Fibroblast of pulmonary artery (primary cell): ENCODE data around the gene ADAP1.

Source experiments
- DNase-seq: peaks from one replicate; pipeline ENCODE4 v3.0.0-alpha.2; 2010; ENCODE audit warnings: low read depth
- H3K4me3 ChIP-seq: replicated peaks from 2 replicates; pipeline ENCODE4 v1.5.1; 2011; ENCODE audit warnings: low read depth, mild to moderate bottlenecking, control low read depth, low read length, moderate library complexity
- TF ChIP-seq, protein P1 (sequence below): IDR thresholded peaks from 2 replicates; pipeline ENCODE4 v1.5.1; 2011; ENCODE audit warnings: mild to moderate bottlenecking, control low read depth, low read length, inconsistent platforms; ENCODE audit errors: missing control alignments

ADAP1 gene

DNA sequence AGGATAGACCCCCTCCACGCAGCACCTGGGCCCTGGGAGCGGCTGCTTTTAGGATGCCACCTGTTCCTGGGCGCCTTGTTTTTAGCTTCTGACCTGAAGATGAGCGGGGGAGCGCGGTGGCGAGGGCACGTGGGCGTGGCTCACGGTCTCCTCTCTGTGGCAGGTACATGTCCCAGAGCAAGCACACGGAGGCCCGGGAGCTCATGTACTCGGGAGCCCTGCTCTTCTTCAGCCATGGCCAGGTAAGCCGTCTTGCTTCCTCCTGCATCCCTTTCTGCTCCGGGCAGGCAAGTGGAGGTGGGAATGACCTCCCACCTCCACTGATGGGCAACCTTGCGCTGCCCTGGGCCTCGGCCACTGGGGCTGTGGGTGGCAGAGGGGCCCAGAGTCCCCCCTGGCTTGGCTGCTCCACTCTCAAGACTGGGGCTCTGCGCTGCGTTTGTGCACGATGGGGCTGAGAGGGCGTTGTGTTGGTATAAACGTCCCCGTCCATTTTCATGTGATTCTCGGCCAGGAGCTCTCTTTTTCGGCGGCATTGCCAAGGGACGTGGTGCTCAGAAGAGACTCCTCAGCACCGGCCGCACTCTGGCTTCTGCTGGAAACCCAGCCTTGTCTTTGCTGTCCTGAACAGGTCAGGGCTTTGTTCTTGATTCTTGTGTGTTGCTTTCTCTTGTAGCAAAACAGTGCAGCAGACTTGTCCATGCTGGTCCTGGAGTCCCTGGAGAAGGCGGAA, 68.4 kb downstream of the ADAP1 start:
- no peak overlapping the region for H3K4me3 ChIP-seq
- TF ChIP-seq, protein P1, sequence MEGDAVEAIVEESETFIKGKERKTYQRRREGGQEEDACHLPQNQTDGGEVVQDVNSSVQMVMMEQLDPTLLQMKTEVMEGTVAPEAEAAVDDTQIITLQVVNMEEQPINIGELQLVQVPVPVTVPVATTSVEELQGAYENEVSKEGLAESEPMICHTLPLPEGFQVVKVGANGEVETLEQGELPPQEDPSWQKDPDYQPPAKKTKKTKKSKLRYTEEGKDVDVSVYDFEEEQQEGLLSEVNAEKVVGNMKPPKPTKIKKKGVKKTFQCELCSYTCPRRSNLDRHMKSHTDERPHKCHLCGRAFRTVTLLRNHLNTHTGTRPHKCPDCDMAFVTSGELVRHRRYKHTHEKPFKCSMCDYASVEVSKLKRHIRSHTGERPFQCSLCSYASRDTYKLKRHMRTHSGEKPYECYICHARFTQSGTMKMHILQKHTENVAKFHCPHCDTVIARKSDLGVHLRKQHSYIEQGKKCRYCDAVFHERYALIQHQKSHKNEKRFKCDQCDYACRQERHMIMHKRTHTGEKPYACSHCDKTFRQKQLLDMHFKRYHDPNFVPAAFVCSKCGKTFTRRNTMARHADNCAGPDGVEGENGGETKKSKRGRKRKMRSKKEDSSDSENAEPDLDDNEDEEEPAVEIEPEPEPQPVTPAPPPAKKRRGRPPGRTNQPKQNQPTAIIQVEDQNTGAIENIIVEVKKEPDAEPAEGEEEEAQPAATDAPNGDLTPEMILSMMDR: no peak

DNA sequence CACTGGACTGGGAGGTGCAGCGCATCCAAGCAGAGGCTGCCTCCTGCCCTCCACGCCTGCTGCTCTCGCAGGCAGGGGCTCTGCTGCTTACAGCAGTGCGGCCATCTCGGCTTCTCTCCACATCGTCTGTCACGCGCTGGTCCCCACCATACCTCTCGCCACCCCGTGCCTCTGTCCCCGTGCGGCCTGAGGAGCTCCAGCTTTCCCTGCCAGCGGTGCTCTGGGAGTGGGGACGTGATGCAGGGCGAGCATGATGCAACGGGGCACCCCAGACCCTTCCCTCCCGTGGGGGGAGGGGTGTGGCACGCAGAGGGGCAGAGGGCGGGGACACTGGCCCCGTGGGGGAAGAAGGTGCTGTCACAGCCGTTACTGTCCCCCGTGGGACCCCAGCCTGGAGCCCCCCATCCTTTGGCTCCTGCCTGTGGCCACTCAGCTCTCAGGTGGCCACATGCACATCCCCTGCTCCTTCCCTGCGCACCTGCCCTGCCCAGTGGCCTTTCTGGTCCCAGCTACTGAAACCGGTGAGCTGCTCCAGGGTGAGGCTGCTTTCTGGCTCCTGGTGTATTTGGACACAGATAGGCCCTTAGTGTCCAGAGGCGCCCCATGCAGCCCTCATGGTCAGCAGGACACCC, 69.1 kb downstream of the ADAP1 start:
- DNase-seq: no peak
- TF ChIP-seq, protein P1: no peak

More for the DNA sequence above, 68.4 kb downstream of the ADAP1 start:
- DNase-seq: no peak

DNA sequence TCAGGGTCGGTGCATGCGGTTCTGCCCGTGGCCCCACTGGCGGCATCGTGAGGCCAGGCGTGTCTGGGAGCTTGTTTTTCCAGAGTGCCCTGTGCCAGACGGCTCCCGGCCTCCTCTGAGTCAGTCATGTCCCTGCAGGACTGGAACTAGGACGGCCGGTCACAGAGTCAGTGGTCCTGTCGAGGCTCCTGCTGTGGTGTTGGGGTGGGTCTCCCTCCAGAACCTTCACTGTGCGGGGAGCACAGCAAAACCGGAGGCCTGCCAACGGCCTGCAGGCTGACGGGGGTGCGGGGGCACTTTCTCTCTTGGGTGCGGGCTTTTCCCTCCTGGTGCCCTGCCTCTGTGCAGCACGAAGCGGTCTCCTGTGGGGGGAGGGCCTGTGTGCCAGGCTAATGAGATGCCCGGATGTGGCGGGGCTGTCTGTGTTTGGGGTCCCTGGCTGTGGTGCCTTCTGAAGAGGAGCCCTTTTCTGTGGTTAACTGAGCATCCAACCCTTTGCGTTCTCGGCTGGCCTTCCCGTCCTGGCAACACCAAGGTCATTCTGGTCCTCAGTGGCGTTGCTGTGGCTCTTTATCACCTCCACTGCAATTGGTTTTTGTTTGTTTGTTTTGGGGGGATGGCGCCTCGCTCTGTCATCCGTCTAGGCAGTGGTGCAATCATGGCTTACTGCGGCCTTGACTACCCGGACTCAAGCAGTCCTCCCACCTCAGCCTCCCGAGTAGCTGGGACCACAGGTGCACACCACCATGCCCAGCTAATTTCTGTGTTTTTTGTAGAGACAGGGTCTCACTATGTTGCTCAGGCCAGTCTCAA, 70.1 kb downstream of the ADAP1 start:
- no peak for DNase-seq
- TF ChIP-seq, protein P1: no peak
- H3K4me3 ChIP-seq: no peak overlapping the region

More for the DNA sequence above, 69.1 kb downstream of the ADAP1 start:
- H3K4me3 ChIP-seq: no peak overlapping the region

DNA sequence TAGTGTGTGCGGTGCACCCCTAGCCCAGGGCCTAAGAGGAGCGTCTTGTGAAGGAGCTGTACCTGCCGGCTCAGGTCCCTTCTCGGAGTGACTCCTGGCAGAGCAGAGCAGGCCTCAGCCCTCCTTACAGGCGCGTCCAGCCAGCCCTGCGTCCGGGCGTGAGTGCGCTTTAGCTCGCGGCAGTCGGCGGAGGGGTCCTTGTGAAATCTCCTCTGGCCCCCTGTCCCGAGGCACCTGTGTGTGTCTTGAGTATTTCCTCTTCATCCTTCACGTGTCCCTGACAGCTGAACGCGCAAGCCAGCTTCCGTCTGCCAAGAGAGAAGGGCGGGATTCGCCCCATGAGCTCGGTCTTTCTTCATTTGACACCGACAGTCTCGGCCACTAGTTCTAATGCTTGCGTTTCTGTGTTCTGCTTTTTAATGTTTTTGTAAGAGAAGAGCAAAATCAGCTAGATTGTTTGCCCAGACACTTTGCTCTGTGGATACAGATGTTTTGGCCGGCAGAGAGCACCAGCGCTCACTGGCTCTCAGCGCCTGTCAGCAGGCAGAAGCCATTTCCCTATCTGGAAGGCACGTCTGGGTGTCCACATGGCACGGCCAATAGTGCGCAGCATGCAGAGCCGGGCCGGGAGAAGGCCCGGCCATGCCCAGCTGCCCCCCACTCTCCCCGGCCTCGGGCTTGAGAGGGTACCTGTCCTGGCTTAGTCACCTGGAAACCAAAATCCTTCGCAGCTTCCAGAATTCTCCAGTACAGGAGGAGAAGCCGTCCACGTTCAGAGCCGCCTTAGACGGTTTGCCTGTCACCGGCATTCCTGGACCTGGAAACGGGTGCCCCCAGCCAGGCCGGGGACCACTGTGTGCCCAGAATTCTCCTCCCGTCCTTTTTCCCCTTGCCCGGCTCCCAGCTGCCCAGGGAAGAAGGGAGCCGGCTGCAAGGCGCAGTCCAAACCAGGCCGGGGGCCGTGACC, 71.1 kb downstream of the ADAP1 start:
- H3K4me3 ChIP-seq: no peak overlapping the region
- no peak for DNase-seq
- TF ChIP-seq, protein P1: no peak

DNA sequence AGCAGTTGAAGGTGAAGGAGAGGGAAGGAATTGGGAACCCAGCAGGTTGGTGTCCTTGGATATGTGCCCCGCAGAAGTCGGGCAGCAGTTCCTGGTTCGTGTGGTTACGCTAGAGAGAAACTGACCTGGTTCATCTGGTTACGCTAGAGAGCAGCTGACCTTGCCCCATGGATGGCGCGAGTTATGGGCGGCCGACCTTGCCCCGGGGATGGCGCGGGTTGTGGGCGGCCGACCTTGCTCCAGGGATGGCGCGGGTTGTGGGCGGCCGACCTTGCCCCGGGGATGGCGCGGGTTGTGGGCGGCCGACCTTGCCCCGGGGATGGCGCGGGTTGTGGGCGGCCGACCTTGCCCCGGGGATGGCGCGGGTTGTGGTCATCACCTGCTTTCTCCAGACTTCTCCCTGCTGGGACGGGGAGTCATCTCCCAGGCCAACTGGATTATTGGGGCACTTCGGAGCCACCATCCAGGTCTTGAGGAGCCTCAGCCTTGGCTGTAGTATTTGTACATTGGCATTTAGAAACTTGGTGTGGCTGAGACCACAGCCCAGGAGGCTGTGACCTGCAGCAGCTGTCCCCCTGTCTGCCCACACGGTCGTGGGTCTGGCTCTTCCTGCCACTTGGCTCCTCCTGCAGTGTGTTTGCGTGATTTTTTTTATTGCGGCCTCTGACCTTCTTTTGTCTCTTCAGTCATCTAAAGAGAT, 72.0 kb downstream of the ADAP1 start:
- H3K4me3 ChIP-seq: no peak overlapping the region
- DNase-seq: no peak
- TF ChIP-seq, protein P1: no peak
